PC-9 (cell line): ENCODE data around the gene CLDN19. TPM values are rescaled to one million over a fixed set of nuclear protein-coding genes. Genes with fewer than 3 reads are reported as not detected.

Experiments
- BruUV-seq: library from RNA; stranded (reverse); fragments of 400-500 nt; replicated peaks from 2 replicates; lab custom pipeline; 2021; lab: Mats Ljungman, UMichigan
- CTCF ChIA-PET: fragments of 300-600 bp; sonication (Branson Sonifier 250); formaldehyde crosslinking; loops from one replicate; lab custom pipeline; 2022; ENCODE audit warnings: antibody characterized with exemption; lab: Charles Lee
- POLR2A ChIA-PET: fragments of 300-600 bp; sonication (Branson Sonifier 250); formaldehyde crosslinking; loops from one replicate; lab custom pipeline; 2022; ENCODE audit warnings: antibody characterized with exemption; ENCODE audit not compliant: unreplicated experiment; lab: Charles Lee
- DNase-seq, 2 experiments: peaks; one replicate each; pipeline versions ENCODE4 v3.0.0 to v3.0.0-alpha.2; 2015 to 2022; ENCODE audit warnings: mixed read lengths in 1 of 2
- H2AFZ ChIP-seq: fragments of 200-600 bp; sonication (generic); 2 replicates; pipeline ENCODE4 v1.8.1; 2017; ENCODE audit warnings: antibody characterized with exemption
- H3F3A ChIP-seq: fragments of 200-600 bp; sonication (generic); 2 replicates; pipeline ENCODE4 v1.8.1; 2017; ENCODE audit warnings: antibody characterized with exemption, mild to moderate bottlenecking, low read depth; ENCODE audit not compliant: insufficient read depth
- H3K27ac ChIP-seq: fragments of 200-600 bp; sonication (generic); 2 replicates; pipeline ENCODE4 v1.6.1; 2016; ENCODE audit warnings: mixed run types
- H3K27me3 ChIP-seq: fragments of 200-600 bp; sonication (generic); 2 replicates; pipeline ENCODE4 v1.6.1; 2016; ENCODE audit warnings: low read depth, mixed run types; ENCODE audit not compliant: insufficient read depth
- H3K36me3 ChIP-seq: fragments of 200-600 bp; sonication (generic); 2 replicates; pipeline ENCODE4 v1.6.1; 2016; ENCODE audit warnings: low read depth, mixed run types
- H3K4me1 ChIP-seq: fragments of 200-600 bp; sonication (generic); replicated peaks from 2 replicates; pipeline ENCODE4 v1.6.1; 2016; ENCODE audit warnings: mixed run types; ENCODE audit not compliant: insufficient read depth
- H3K4me2 ChIP-seq: fragments of 200-600 bp; sonication (generic); 2 replicates; pipeline ENCODE4 v1.6.1; 2017; ENCODE audit warnings: mixed run types
- H3K4me3 ChIP-seq: fragments of 200-600 bp; sonication (generic); 2 replicates; pipeline ENCODE4 v1.6.1; 2016; ENCODE audit warnings: mixed run types
- H3K79me2 ChIP-seq: fragments of 200-600 bp; sonication (generic); 2 replicates; pipeline ENCODE4 v1.6.1; 2017; ENCODE audit warnings: low read depth, mixed run types
- H3K9me2 ChIP-seq: fragments of 200-600 bp; sonication (generic); 2 replicates; pipeline ENCODE4 v1.8.1; 2017; ENCODE audit warnings: mild to moderate bottlenecking; ENCODE audit not compliant: insufficient read depth
- H3K9me3 ChIP-seq: fragments of 200-600 bp; sonication (generic); 2 replicates; pipeline ENCODE4 v1.8.1; 2016; ENCODE audit warnings: low read depth; ENCODE audit not compliant: insufficient read depth
- H4K20me1 ChIP-seq: fragments of 200-600 bp; sonication (generic); 2 replicates; pipeline ENCODE4 v1.8.1; 2017; ENCODE audit not compliant: insufficient read depth
- EZH2 ChIP-seq: fragments of 200-600 bp; sonication (generic); IDR thresholded peaks from 2 replicates; pipeline ENCODE4 v1.8.0; 2017; ENCODE audit warnings: antibody characterized with exemption, low read depth
- intact Hi-C: fragments of 100-400 bp; cut with micrococcal nuclease; formaldehyde crosslinking; loops from one replicate; pipeline ENCODE4 v1.10.0; 2022; ENCODE audit not compliant: unreplicated experiment
- total RNA-seq: library from RNA; stranded (reverse); gene quantifications from 2 replicates; pipeline ENCODE4 v1.2.3, GENCODE V29; 2021
- TF ChIP-seq, protein P1 (sequence below): fragments of 200-600 bp; sonication (generic); conservative IDR thresholded peaks from 2 replicates; pipeline ENCODE4 v1.6.1; 2017; ENCODE audit warnings: mixed run types, antibody characterized with exemption, mild to moderate bottlenecking, moderate library complexity

The CLDN19 gene
- total RNA-seq, 1 experiment from 2014 or later = not detected

DNA sequence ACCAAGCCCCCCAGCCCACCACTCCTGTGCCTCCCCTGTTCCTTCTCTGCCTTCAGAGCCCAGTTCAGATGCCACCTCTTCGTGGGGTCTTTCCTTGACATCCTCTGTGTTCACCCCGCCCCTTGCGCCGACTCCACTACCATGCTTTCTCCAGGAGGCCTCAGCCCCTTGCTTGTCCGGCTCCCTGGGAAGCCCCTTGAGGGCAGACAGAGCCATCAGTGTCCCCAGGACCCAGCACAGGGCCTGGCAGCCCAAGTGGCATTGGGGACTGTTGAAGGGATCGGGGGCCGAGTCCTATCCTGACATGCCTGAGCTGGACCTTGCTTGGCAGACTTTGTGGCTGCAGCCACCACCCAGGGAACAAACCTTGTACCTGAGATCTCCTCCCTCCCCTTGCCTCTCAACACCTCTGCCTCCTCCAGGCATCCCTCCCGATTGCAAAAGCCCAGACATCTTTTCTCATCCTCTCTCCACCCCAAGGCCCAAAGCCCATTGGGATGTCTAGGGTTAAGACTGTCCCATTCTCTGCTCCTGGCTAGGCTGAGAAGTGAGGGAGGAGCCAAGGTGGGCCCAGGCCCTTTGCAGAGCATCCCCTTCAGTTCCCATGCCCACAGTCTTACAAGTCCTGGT lies 3.4 kb downstream of the CLDN19 start:
- intact Hi-C loops = no loop called here
- Histone ChIP-seq H3K79me2 (no peaks in the 10 kb centered on the region), H2AFZ (no peak overlapping the region), H3K4me1 (no peaks in the 10 kb centered on the region), H3K9me2 (no peaks in the 10 kb centered on the region), H3K4me2 (no peak overlapping the region), H3F3A (no peaks in the 10 kb centered on the region), H3K9me3 (no peaks in the 10 kb centered on the region), H3K4me3 (no peak overlapping the region), H4K20me1 (no peaks in the 10 kb centered on the region), H3K36me3 (no peaks in the 10 kb centered on the region), H3K27me3 (no peaks in the 10 kb centered on the region), H3K27ac (no peak overlapping the region)
- no peak for TF ChIP-seq EZH2
- POLR2A ChIA-PET = no interaction called here
- BruUV-seq = no TSS peak
- no peak for DNase-seq
- CTCF ChIA-PET = no interaction called here

DNA sequence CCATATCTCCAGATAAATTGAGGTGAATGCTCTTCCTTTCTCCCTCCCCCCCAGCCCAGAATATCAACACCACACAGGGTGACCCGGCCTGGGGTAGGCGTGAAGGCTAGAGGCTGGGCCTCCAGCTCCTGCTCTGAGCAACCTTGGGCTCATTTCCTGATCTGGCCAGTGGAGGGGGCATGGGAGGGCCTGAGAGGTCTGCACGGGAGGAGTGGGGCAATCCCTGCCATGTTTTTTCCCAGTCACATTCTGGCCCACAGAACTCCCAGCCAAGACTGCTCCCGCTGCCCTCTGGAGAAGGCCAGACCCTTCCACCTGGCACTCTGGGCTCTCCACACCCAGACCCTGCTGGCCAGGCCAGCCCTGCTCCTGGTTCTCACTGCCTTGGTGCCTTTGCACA lies 3.9 kb downstream of the CLDN19 start:
- no peak overlapping the region for H3K4me3 ChIP-seq
- TF ChIP-seq EZH2 = no peak
- no peak overlapping the region for H2AFZ ChIP-seq
- H3K36me3 ChIP-seq = no peaks in the 10 kb centered on the region
- H3K27ac ChIP-seq = no peak overlapping the region
- intact Hi-C loops = no loop called here
- POLR2A ChIA-PET = interaction anchor here (0.7 kb wide), 1 partner anchor 76 kb away, joined by 5 read pairs; no protein-coding TSS in a partner anchor
- H3F3A ChIP-seq = no peaks in the 10 kb centered on the region
- no TSS peak for BruUV-seq
- no peaks in the 10 kb centered on the region for H3K27me3 ChIP-seq
- H3K4me1 ChIP-seq = no peaks in the 10 kb centered on the region
- no peak overlapping the region for H3K4me2 ChIP-seq
- H3K79me2 ChIP-seq = no peaks in the 10 kb centered on the region
- H3K9me3 ChIP-seq = no peaks in the 10 kb centered on the region
- H4K20me1 ChIP-seq = no peaks in the 10 kb centered on the region
- peak in 1 of 2 experiments; percentile 35 for DNase-seq
- H3K9me2 ChIP-seq = no peaks in the 10 kb centered on the region
- CTCF ChIA-PET = interaction anchor here (0.6 kb wide), 1 partner anchor 52 kb away, joined by 3 read pairs; no protein-coding TSS in a partner anchor

DNA sequence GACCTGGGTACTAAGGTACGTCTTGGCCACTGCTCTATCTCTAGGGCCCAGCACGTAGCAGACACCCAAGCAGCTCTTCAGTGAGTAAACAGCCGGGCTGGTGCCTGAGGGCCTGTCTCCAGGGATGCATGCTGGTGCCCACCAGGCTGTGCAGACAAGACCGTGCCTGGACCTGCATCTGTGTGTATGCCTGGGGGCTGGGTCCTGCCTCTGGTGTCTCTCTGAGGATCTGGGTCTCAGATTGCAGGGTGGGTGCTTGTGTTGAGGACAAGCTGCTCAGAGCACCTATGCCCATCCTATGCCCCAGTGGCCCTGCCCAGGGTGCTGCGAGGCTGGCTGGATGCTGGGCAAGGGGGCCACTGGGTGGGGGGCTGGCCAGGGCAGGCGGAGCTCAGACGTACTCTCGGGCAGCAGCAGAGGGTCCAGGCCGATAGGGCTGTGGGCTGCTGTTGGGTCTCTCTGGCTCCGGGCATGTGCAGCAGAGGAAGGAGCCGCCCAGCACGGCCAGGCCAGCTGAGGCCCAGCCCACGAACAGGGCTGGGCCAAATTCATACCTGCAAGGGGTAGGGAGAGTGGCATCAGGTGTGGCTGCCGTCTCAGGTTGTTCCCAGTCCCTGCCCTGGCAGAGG lies 4.4 kb downstream of the CLDN19 start:
- POLR2A ChIA-PET = interaction anchor here (0.7 kb wide), 1 partner anchor 76 kb away, joined by 5 read pairs; no protein-coding TSS in a partner anchor
- CTCF ChIA-PET = interaction anchor here (0.6 kb wide), 1 partner anchor 52 kb away, joined by 3 read pairs; no protein-coding TSS in a partner anchor

DNA sequence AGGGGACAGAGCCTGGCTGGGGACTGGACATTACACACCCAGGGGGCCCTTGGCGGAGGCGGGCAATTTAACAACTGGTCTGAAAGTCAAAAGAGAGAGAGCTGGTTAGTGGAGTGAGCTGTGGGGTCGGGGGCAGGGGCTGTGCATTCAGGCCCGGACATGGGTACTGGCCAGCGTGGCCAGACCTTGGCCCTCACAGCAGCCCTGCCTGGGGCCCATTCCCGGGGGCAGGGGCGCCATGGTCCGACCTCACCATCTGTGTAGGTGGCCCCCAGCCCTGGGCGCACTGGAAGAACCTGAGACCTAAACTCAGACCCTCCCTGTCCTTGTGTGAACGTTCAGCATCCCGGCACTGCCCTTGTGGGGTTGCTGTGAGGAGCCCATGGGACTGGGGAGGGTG lies 5.0 kb downstream of the CLDN19 start:
- Histone ChIP-seq H3K9me2 (no peaks in the 10 kb centered on the region), H2AFZ (no peak overlapping the region), H3K27ac (no peak overlapping the region), H3F3A (no peaks in the 10 kb centered on the region), H3K4me2 (no peak overlapping the region), H3K4me1 (no peaks in the 10 kb centered on the region), H3K9me3 (no peaks in the 10 kb centered on the region), H3K36me3 (no peaks in the 10 kb centered on the region), H3K79me2 (no peaks in the 10 kb centered on the region), H3K27me3 (no peaks in the 10 kb centered on the region), H3K4me3 (no peak overlapping the region), H4K20me1 (no peaks in the 10 kb centered on the region)
- ChIA-PET CTCF (no interaction called here), POLR2A (no interaction called here)
- no TSS peak for BruUV-seq
- TF ChIP-seq, protein P1, sequence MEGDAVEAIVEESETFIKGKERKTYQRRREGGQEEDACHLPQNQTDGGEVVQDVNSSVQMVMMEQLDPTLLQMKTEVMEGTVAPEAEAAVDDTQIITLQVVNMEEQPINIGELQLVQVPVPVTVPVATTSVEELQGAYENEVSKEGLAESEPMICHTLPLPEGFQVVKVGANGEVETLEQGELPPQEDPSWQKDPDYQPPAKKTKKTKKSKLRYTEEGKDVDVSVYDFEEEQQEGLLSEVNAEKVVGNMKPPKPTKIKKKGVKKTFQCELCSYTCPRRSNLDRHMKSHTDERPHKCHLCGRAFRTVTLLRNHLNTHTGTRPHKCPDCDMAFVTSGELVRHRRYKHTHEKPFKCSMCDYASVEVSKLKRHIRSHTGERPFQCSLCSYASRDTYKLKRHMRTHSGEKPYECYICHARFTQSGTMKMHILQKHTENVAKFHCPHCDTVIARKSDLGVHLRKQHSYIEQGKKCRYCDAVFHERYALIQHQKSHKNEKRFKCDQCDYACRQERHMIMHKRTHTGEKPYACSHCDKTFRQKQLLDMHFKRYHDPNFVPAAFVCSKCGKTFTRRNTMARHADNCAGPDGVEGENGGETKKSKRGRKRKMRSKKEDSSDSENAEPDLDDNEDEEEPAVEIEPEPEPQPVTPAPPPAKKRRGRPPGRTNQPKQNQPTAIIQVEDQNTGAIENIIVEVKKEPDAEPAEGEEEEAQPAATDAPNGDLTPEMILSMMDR = no peak
- no peak for TF ChIP-seq EZH2
- intact Hi-C loops = no loop called here
- DNase-seq = no peak

More for the DNA sequence above, 4.4 kb downstream of the CLDN19 start:
- TF ChIP-seq, protein P1 = no peak
- no peak for TF ChIP-seq EZH2
- no peaks in the 10 kb centered on the region for H3K79me2 ChIP-seq
- no peaks in the 10 kb centered on the region for H3K9me2 ChIP-seq
- H3K27me3 ChIP-seq = no peaks in the 10 kb centered on the region
- H3K9me3 ChIP-seq = no peaks in the 10 kb centered on the region
- H3K27ac ChIP-seq = no peak overlapping the region
- H3K4me1 ChIP-seq = no peaks in the 10 kb centered on the region
- no peaks in the 10 kb centered on the region for H4K20me1 ChIP-seq
- no TSS peak for BruUV-seq
- H3F3A ChIP-seq = no peaks in the 10 kb centered on the region
- intact Hi-C loops = no loop called here
- H3K4me2 ChIP-seq = no peak overlapping the region
- no peak overlapping the region for H2AFZ ChIP-seq
- DNase-seq = peak in 1 of 2 experiments; percentile 17
- H3K4me3 ChIP-seq = no peak overlapping the region
- H3K36me3 ChIP-seq = no peaks in the 10 kb centered on the region
